ENCODE measurements around the gene ADAMTS6.
A peak's percentile ranks its signal among the peaks of the same experiment; 100 is the strongest.

Gene ADAMTS6

GRCh38 chr5:65481171-65481581 lies 544 bp downstream of the ADAMTS6 start:
- no peak overlapping the region for H3K27ac ChIP-seq (replicated peaks)
- H3K27me3 ChIP-seq (ENCODE audit: insufficient read depth, poor library complexity, severe bottlenecking) = no peaks in the 10 kb centered on the region
- TF ChIP-seq CTCF (IDR thresholded peaks at IDR 0.05; ENCODE audit: insufficient read depth, low read length) = no peak
- TF ChIP-seq REST (IDR thresholded peaks at IDR 0.05; ENCODE audit: insufficient replicate concordance, low read depth) = no peak
- no peak for TF ChIP-seq POLR2AphosphoS5 (IDR thresholded peaks at IDR 0.05; ENCODE audit: low read depth)
- TF ChIP-seq SPI1 (IDR thresholded peaks at IDR 0.05; ENCODE audit: borderline replicate concordance, low read depth) = no peak
- no peak for TF ChIP-seq GABPA (IDR thresholded peaks at IDR 0.05; ENCODE audit: low read depth)
- no peak for DNase-seq (ENCODE audit: low read depth in 1 of 2, low spot score in 1 of 2)
- peak overlapping the region; percentile 53 for H3K4me3 ChIP-seq (replicated peaks; ENCODE audit: insufficient read depth, low read length)

GRCh38 chr5:65480306-65480865 lies 1.3 kb downstream of the ADAMTS6 start:
- H3K27ac ChIP-seq (replicated peaks) = no peak overlapping the region
- H3K4me3 ChIP-seq (replicated peaks; ENCODE audit: insufficient read depth, low read length) = peak overlapping the region; percentile 16
- no peak for DNase-seq (ENCODE audit: low read depth in 1 of 2, low spot score in 1 of 2)

More at GRCh38 chr5:65480306-65480865, 1.3 kb downstream of the ADAMTS6 start:
- no peak for TF ChIP-seq REST (IDR thresholded peaks at IDR 0.05; ENCODE audit: insufficient replicate concordance, low read depth)
- TF ChIP-seq SPI1 (IDR thresholded peaks at IDR 0.05; ENCODE audit: borderline replicate concordance, low read depth) = no peak
- TF ChIP-seq GABPA (IDR thresholded peaks at IDR 0.05; ENCODE audit: low read depth) = no peak
- TF ChIP-seq CTCF (IDR thresholded peaks at IDR 0.05; ENCODE audit: insufficient read depth, low read length) = no peak
- no peak for TF ChIP-seq POLR2AphosphoS5 (IDR thresholded peaks at IDR 0.05; ENCODE audit: low read depth)
- H3K27me3 ChIP-seq (ENCODE audit: insufficient read depth, poor library complexity, severe bottlenecking) = no peaks in the 10 kb centered on the region
